Hepatocyte (in vitro differentiated cells): Measurements from ENCODE around the gene TCTN1. TPM values are rescaled to one million over a fixed set of nuclear protein-coding genes. Genes with fewer than 3 reads are reported as not detected.

Source experiments
- DNase-seq: peaks from one replicate; pipeline ENCODE4 v3.0.0-alpha.2; 2016; ENCODE audit warnings: low spot score
- H2AFZ ChIP-seq: fragments of 200-600 bp; sonication (generic); 2 replicates; pipeline ENCODE4 v1.6.0; 2016; ENCODE audit warnings: antibody characterized with exemption, mild to moderate bottlenecking
- H3K27ac ChIP-seq: fragments of 200-600 bp; sonication (generic); 2 replicates; pipeline ENCODE4 v1.5.1; 2016; ENCODE audit warnings: mild to moderate bottlenecking
- H3K27me3 ChIP-seq: fragments of 200-600 bp; sonication (generic); 2 replicates; pipeline ENCODE4 v1.6.1; 2016
- H3K36me3 ChIP-seq: fragments of 200-600 bp; sonication (generic); replicated peaks from 2 replicates; pipeline ENCODE4 v1.5.1; 2016; ENCODE audit warnings: low read depth; ENCODE audit not compliant: insufficient read depth
- H3K4me1 ChIP-seq: fragments of 200-600 bp; sonication (generic); 2 replicates; pipeline ENCODE4 v1.5.1; 2016; ENCODE audit warnings: mild to moderate bottlenecking, moderate library complexity; ENCODE audit not compliant: insufficient read depth
- H3K4me2 ChIP-seq: fragments of 200-600 bp; sonication (generic); 2 replicates; pipeline ENCODE4 v1.6.0; 2016
- H3K4me3 ChIP-seq: fragments of 200-600 bp; sonication (generic); 2 replicates; pipeline ENCODE4 v1.5.1; 2016; ENCODE audit warnings: mild to moderate bottlenecking
- H3K79me2 ChIP-seq: fragments of 200-600 bp; sonication (generic); 2 replicates; pipeline ENCODE4 v1.6.0; 2017; ENCODE audit warnings: mild to moderate bottlenecking
- H3K9me2 ChIP-seq: fragments of 200-600 bp; sonication (generic); replicated peaks from 2 replicates; pipeline ENCODE4 v1.6.0; 2017; ENCODE audit warnings: mild to moderate bottlenecking; ENCODE audit not compliant: insufficient read depth
- H3K9me3 ChIP-seq: fragments of 200-600 bp; sonication (generic); 2 replicates; pipeline ENCODE4 v1.5.1; 2016; ENCODE audit warnings: low read depth, mild to moderate bottlenecking
- H4K20me1 ChIP-seq: fragments of 200-600 bp; sonication (generic); 2 replicates; pipeline ENCODE4 v1.6.0; 2016; ENCODE audit warnings: mild to moderate bottlenecking; ENCODE audit not compliant: insufficient read depth, poor library complexity, severe bottlenecking
- CTCF ChIP-seq: fragments of 200-600 bp; sonication (generic); IDR thresholded peaks from 2 replicates; pipeline ENCODE4 v1.5.1; 2016; ENCODE audit warnings: antibody characterized with exemption, mild to moderate bottlenecking; ENCODE audit not compliant: poor library complexity
- EZH2 ChIP-seq: fragments of 200-600 bp; sonication (generic); IDR thresholded peaks from 2 replicates; pipeline ENCODE4 v1.6.1; 2016; ENCODE audit warnings: antibody characterized with exemption, mild to moderate bottlenecking, borderline replicate concordance
- EZH2phosphoT487 ChIP-seq: fragments of 200-600 bp; sonication (generic); IDR thresholded peaks from one replicate; pipeline ENCODE4 v1.6.1; 2018; ENCODE audit warnings: antibody characterized with exemption, mild to moderate bottlenecking, low read depth, moderate library complexity; ENCODE audit not compliant: unreplicated experiment, severe bottlenecking
- WGBS: methylation state at CpG from one replicate; pipeline ENCODE4 v1.1.6; 2016; ENCODE audit warnings: low lambda C conversion rate; ENCODE audit errors: missing lambda C conversion rate; 5-methylcytosine and 5-hydroxymethylcytosine counted together
- polyA plus RNA-seq: library from polyadenylated mRNA; unstranded; fragments of >200 nt; fragmentation: Nextera tagmentation; extraction: Ambion mirVana; gene quantifications from 2 replicates; pipeline ENCODE4 v1.2.1, GENCODE V29; 2016
- total RNA-seq: library from RNA; depleted of rRNA; stranded (reverse); fragments of >200 nt; gene quantifications from 2 replicates; pipeline ENCODE4 v1.2.3, GENCODE V29; 2014

TCTN1 gene
- total and polyA plus RNA-seq, 2 experiments from 2014 or later, result 39.0 to 40.6 TPM

- H3K4me1 ChIP-seq, result peaks cover 23% of the 10 kb centered on the region
- H3K79me2 ChIP-seq, result peaks cover 89% of the 10 kb centered on the region
- no peak overlapping the region for H3K4me3 ChIP-seq
- no peaks in the 10 kb centered on the region for H3K9me2 ChIP-seq
- peaks cover 3% of the 10 kb centered on the region for H3K9me3 ChIP-seq
- H3K27me3 ChIP-seq, result no peaks in the 10 kb centered on the region
- peak overlapping the region; percentile 61 for H3K27ac ChIP-seq
- no peaks in the 10 kb centered on the region for H3K36me3 ChIP-seq
- no peak for TF ChIP-seq CTCF
- no peak for TF ChIP-seq EZH2phosphoT487
- TF ChIP-seq EZH2, result no peak
- peak overlapping the region; percentile 53 for H3K4me2 ChIP-seq
- DNase-seq, result peak; percentile 49
- 52% methylated on average over 1 of the region's 1 CpG for WGBS
- H2AFZ ChIP-seq, result no peak overlapping the region
- peaks cover 7% of the 10 kb centered on the region for H4K20me1 ChIP-seq
Measured at GRCh38 chr12:110575326-110575725, 38.6 kb upstream of the TCTN1 start.

GRCh38 chr12:110576504-110576903 is 37.4 kb upstream of the TCTN1 start:
- Histone ChIP-seq H3K79me2 (peaks cover 98% of the 10 kb centered on the region), H3K9me3 (peaks cover 3% of the 10 kb centered on the region), H3K4me2 (no peak overlapping the region), H4K20me1 (peaks cover 12% of the 10 kb centered on the region), H3K4me3 (no peak overlapping the region), H3K36me3 (no peaks in the 10 kb centered on the region), H3K27me3 (no peaks in the 10 kb centered on the region), H3K27ac (no peak overlapping the region), H3K4me1 (peaks cover 23% of the 10 kb centered on the region), H2AFZ (no peak overlapping the region), H3K9me2 (no peaks in the 10 kb centered on the region)
- 92% methylated on average over 2 of the region's 2 CpGs for WGBS
- TF ChIP-seq CTCF (no peak), EZH2 (no peak), EZH2phosphoT487 (no peak)
- DNase-seq, result no peak

- peaks cover 23% of the 10 kb centered on the region for H3K4me1 ChIP-seq
Measured at GRCh38 chr12:110577864-110578693, 35.9 kb upstream of the TCTN1 start.

More at GRCh38 chr12:110577864-110578693, 35.9 kb upstream of the TCTN1 start:
- H3K4me2 ChIP-seq, result peak overlapping the region; percentile 57
- DNase-seq, result peak; percentile 14
- H3K9me2 ChIP-seq, result no peaks in the 10 kb centered on the region
- H3K27me3 ChIP-seq, result no peaks in the 10 kb centered on the region
- H3K4me3 ChIP-seq, result no peak overlapping the region
- H3K36me3 ChIP-seq, result no peaks in the 10 kb centered on the region
- peaks cover 23% of the 10 kb centered on the region for H4K20me1 ChIP-seq
- peak overlapping the region; percentile 85 for H3K27ac ChIP-seq
- H2AFZ ChIP-seq, result no peak overlapping the region
- TF ChIP-seq CTCF (no peak), EZH2phosphoT487 (no peak), EZH2 (no peak)
- 80% methylated on average over 8 of the region's 8 CpGs for WGBS
- no peaks in the 10 kb centered on the region for H3K9me3 ChIP-seq
- peaks cover 96% of the 10 kb centered on the region for H3K79me2 ChIP-seq
